MCF 10A (cell line): Measurements from ENCODE around the gene AQR. TPM values are rescaled to one million over a fixed set of nuclear protein-coding genes. Genes with fewer than 3 reads are reported as not detected.
A peak's percentile ranks its signal among the peaks of the same experiment; 100 is the strongest.
"Not testable (repeated sequence)": the region's sequence is repeated elsewhere in the genome, so short reads cannot be mapped to it uniquely, and the experiment has no call there.

Source experiments
- BruUV-seq: library from RNA; stranded (reverse); fragments of 400-500 nt; replicated peaks from 2 replicates; lab custom pipeline; 2021; lab: Mats Ljungman, UMichigan
- CTCF ChIA-PET: fragments of 300-600 bp; sonication (Branson Sonifier 250); formaldehyde crosslinking; extraction: SDS; loops from one replicate; lab custom pipeline; 2021; ENCODE audit warnings: antibody characterized with exemption, inconsistent platforms; lab: Yijun Ruan, JAX
- POLR2A ChIA-PET: fragments of 300-600, 350-650 bp; sonication (Branson Sonifier 250); formaldehyde crosslinking; extraction: SDS; loops from one replicate; lab custom pipeline; 2020; ENCODE audit warnings: antibody characterized with exemption, inconsistent platforms; lab: Yijun Ruan, JAX
- DNase-seq: peaks from one replicate; pipeline ENCODE4 v3.0.0-alpha.2; 2018; ENCODE audit not compliant: unreplicated experiment
- H3K27ac Mint-ChIP-seq: one replicate; pipeline ENCODE4 v1.8.0; 2022; ENCODE audit warnings: mild to moderate bottlenecking, low read depth, mixed read lengths; ENCODE audit not compliant: unreplicated experiment
- H3K27me3 Mint-ChIP-seq: one replicate; pipeline ENCODE4 v1.8.0; 2022; ENCODE audit warnings: mixed read lengths; ENCODE audit not compliant: insufficient read depth, unreplicated experiment
- H3K36me3 Mint-ChIP-seq: one replicate; pipeline ENCODE4 v1.8.0; 2022; ENCODE audit warnings: mild to moderate bottlenecking, moderate library complexity, mixed read lengths; ENCODE audit not compliant: insufficient read depth, unreplicated experiment
- H3K4me1 Mint-ChIP-seq: one replicate; pipeline ENCODE4 v1.8.0; 2022; ENCODE audit warnings: mixed read lengths; ENCODE audit not compliant: insufficient read depth, unreplicated experiment
- H3K4me3 Mint-ChIP-seq: one replicate; pipeline ENCODE4 v1.8.0; 2022; ENCODE audit warnings: mild to moderate bottlenecking, moderate library complexity, mixed read lengths; ENCODE audit not compliant: unreplicated experiment
- H3K9me3 Mint-ChIP-seq: one replicate; pipeline ENCODE4 v1.8.0; 2022; ENCODE audit warnings: mixed read lengths; ENCODE audit not compliant: unreplicated experiment
- intact Hi-C: fragments of 100-400 bp; cut with micrococcal nuclease; formaldehyde crosslinking; loops from 2 replicates; pipeline ENCODE4 v1.14.1; 2022
- total RNA-seq: library from RNA; stranded (reverse); gene quantifications from 2 replicates; pipeline ENCODE4 v1.2.3, GENCODE V29; 2022
- TF ChIP-seq, protein P1 (sequence below): fragments of 200-600 bp; IDR thresholded peaks from one replicate; pipeline ENCODE4 v1.8.0; 2022; ENCODE audit warnings: antibody characterized with exemption, mild to moderate bottlenecking; ENCODE audit not compliant: unreplicated experiment

The AQR gene
- total RNA-seq, 1 experiment from 2014 or later: 26.5 TPM

DNA sequence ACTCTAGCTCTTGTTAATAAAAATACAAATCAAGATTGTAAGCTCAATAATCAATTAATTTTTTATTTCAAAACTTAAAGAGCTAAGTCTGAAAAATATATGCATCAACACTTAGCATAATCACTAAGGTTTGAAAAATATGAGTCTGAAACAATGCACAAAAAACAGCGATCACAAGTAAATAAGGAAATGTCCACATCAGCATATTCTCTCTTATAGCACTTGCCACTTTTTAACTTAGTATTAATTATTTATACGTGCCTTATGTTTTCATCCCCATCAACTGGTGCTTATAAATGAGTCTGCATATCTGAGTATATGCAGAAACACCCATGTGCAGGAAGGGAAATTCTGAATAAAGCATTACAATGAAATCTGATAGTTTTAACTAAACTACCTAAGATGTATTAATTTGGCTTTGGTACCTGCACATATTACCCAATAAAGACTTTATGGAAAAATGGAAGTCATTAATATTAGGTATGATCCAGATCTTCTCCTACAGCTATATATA lies 28.3 kb downstream of the AQR start:
- Mint-ChIP-seq H3K4me3 (no peak overlapping the region), H3K27me3 (no peaks in the 10 kb centered on the region), H3K4me1 (peaks cover 4% of the 10 kb centered on the region), H3K9me3 (no peaks in the 10 kb centered on the region), H3K27ac (no peak overlapping the region), H3K36me3 (peaks cover 71% of the 10 kb centered on the region)
- ChIA-PET POLR2A (interaction anchor here (1.2 kb wide), 1 partner anchor 29 kb away, joined by 6 read pairs; the partner anchor contains the start of gene AQR), CTCF (interaction anchor here (1.0 kb wide), 1 partner anchor 9 kb away, joined by 3 read pairs; no protein-coding TSS in a partner anchor)
- intact Hi-C loops: no loop called here
- DNase-seq: no peak
- no TSS peak for BruUV-seq
- TF ChIP-seq, protein P1, sequence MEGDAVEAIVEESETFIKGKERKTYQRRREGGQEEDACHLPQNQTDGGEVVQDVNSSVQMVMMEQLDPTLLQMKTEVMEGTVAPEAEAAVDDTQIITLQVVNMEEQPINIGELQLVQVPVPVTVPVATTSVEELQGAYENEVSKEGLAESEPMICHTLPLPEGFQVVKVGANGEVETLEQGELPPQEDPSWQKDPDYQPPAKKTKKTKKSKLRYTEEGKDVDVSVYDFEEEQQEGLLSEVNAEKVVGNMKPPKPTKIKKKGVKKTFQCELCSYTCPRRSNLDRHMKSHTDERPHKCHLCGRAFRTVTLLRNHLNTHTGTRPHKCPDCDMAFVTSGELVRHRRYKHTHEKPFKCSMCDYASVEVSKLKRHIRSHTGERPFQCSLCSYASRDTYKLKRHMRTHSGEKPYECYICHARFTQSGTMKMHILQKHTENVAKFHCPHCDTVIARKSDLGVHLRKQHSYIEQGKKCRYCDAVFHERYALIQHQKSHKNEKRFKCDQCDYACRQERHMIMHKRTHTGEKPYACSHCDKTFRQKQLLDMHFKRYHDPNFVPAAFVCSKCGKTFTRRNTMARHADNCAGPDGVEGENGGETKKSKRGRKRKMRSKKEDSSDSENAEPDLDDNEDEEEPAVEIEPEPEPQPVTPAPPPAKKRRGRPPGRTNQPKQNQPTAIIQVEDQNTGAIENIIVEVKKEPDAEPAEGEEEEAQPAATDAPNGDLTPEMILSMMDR: no peak

DNA sequence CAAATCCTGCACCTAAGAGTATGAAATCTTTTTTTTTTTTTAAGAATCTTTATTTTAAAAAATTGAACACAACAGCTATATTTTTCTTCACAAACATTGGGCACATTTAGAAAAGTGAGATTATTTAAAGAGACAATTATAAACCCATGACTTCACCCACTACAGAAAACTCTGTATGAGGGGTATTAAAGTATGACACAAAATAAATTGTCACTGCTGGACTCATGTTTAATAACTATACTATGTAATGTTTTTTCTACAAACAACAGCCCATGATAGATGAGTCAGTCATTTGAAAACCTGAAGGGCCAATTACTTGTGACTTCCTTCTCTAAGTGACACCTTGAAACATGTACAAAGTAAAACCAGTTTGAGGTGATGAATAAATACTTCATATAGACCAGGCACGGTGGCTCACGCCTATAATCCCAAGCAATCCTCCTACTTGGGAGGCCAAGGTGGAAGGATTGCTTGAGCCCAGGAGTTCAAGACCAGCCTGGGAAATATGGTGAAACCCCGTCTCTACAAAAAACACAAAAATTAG lies 36.0 kb downstream of the AQR start:
- BruUV-seq: no TSS peak
- ChIA-PET CTCF (interaction anchor here (0.6 to 1.6 kb wide), 7 partner anchors 8 to 428 kb away, joined by 3 to 6 read pairs (median 4); no protein-coding TSS in a partner anchor), POLR2A (no interaction called here)
- TF ChIP-seq, protein P1: no peak
- intact Hi-C loops: no loop called here
- Mint-ChIP-seq H3K9me3 (no peaks in the 10 kb centered on the region), H3K27me3 (no peaks in the 10 kb centered on the region), H3K4me3 (no peak overlapping the region), H3K27ac (peak overlapping the region; percentile 42), H3K4me1 (no peaks in the 10 kb centered on the region), H3K36me3 (peaks cover 78% of the 10 kb centered on the region)
- no peak for DNase-seq

DNA sequence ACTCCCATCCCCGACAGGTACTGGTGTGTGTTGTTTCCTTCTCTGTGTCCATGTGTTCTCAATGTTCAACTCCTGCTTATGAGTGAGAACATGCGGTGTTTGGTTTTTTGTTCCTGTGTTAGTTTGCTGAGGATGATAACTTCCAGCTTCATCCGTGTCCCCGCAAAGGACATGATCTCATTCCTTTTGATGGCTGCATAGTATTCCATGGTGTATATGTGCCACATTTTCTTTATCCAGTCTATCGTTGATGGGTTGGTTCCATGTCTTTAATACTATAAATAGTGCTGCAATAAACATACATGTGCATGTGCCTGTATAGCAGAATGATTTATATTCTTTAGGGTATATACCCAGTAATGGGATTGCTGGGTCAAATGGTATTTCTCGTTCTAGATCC lies 41.2 kb downstream of the AQR start:
- H3K27ac Mint-ChIP-seq, H3K27me3 Mint-ChIP-seq, CTCF ChIA-PET, BruUV-seq, DNase-seq, intact Hi-C loops, H3K4me1 Mint-ChIP-seq, H3K4me3 Mint-ChIP-seq, H3K9me3 Mint-ChIP-seq: not testable (repeated sequence)
- POLR2A ChIA-PET: interaction anchor here (0.5 to 0.6 kb wide), 2 partner anchors 1145 to 1657 kb away, joined by 3 read pairs; no protein-coding TSS in a partner anchor
- H3K36me3 Mint-ChIP-seq: peaks cover 74% of the 10 kb centered on the region

DNA sequence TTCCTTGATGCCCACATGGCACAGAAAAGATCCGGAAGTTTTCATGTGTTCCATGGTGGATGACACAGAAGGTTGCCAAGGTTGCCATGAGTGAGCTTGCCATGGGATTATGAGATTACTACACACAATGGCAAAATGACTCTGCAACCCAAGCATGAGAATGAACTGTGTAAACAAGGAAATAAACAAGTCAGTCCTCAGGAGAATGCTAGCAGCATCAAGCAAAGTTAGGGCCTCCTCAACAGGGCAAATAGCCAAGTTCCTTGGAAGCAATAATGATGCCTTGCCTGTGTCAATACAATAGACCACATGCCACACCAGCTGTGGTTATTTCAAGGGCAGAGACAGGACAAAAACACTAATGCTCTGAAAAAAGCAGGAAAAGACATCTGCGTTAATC lies 41.8 kb downstream of the AQR start:
- ChIA-PET CTCF (interaction anchor here (0.5 to 1.1 kb wide), 6 partner anchors 138 to 422 kb away, joined by 3 to 5 read pairs (median 4); no protein-coding TSS in a partner anchor), POLR2A (interaction anchor here (0.5 to 0.6 kb wide), 2 partner anchors 1146 to 1656 kb away, joined by 3 read pairs; no protein-coding TSS in a partner anchor)
- Mint-ChIP-seq H3K36me3 (peaks cover 75% of the 10 kb centered on the region), H3K27ac (no peak overlapping the region), H3K4me1 (no peaks in the 10 kb centered on the region), H3K9me3 (no peaks in the 10 kb centered on the region), H3K4me3 (no peak overlapping the region), H3K27me3 (no peaks in the 10 kb centered on the region)
- intact Hi-C loops: no loop called here
- DNase-seq: no peak
- BruUV-seq: no TSS peak
- TF ChIP-seq, protein P1: no peak
